Left lung (tissue), 10 donors: ENCODE results near the gene ATXN1. TPM values are rescaled to one million over a fixed set of nuclear protein-coding genes. Genes with fewer than 3 reads are reported as not detected.
A peak's percentile ranks its signal among the peaks of the same experiment; 100 is the strongest.

Source experiments
- ATAC-seq: fragments of 200-7000 bp; cut with Tn5 transposase; one replicate; pipeline ENCODE4 v1.9.1; 2020; ENCODE audit warnings: moderate library complexity
- DNase-seq, 4 donors: peaks; one replicate each; pipeline ENCODE4 v3.0.0-alpha.2; 2013 to 2020
- H3K27ac ChIP-seq, 2 donors: fragments of 200-600 bp; sonication (generic) in 1 of 2; one replicate each; pipeline versions ENCODE4 v1.5.0 to v1.8.0; 2020 to 2021
- H3K27me3 ChIP-seq, 2 donors: fragments of 200-600 bp; sonication (generic) in 1 of 2; one replicate each; pipeline versions ENCODE4 v1.5.0 to v1.8.0; 2020 to 2021
- H3K36me3 ChIP-seq, 2 donors: fragments of 200-600 bp; sonication (generic) in 1 of 2; one replicate each; pipeline versions ENCODE4 v1.5.0 to v1.8.0; 2020 to 2021
- H3K4me1 ChIP-seq, 2 donors: fragments of 200-600 bp; one replicate each; pipeline ENCODE4 v1.8.0; 2021
- H3K4me3 ChIP-seq, 2 donors: fragments of 200-600 bp; sonication (generic) in 1 of 2; one replicate each; pipeline versions ENCODE4 v1.5.0 to v1.8.0; 2020 to 2021; ENCODE audit warnings: mild to moderate bottlenecking in 1 of 2
- H3K9me3 ChIP-seq, 2 donors: fragments of 200-600 bp; sonication (generic) in 1 of 2; one replicate each; pipeline versions ENCODE4 v1.5.0 to v1.8.0; 2020 to 2021
- intact Hi-C, 2 donors: fragments of 100-400 bp; cut with DNase I; formaldehyde crosslinking; loops; one replicate each; pipeline versions ENCODE4 v1.11.2 to v1.14.2; 2022
- polyA plus RNA-seq, 6 donors: library from polyadenylated mRNA; unstranded; fragments of 120-200 nt; gene quantifications; one replicate each; pipeline ENCODE4 v1.2.1, GENCODE V29; 2013; ENCODE audit not compliant: insufficient read length in 6 of 6
- total RNA-seq, 2 donors: library from RNA; stranded (reverse); fragmentation: NEBNext Ultra II Directional; extraction: Animal tissue kit (Norgen Biotek cat#: 25700); gene quantifications; one replicate each; pipeline ENCODE4 v1.2.1, GENCODE V29; 2021
- TF ChIP-seq, protein P1 (sequence below), 2 donors: fragments of 200-600 bp; sonication (generic) in 1 of 2; IDR thresholded peaks; one replicate each; pipeline versions ENCODE4 v1.5.0 to v1.8.0; 2021; ENCODE audit warnings: antibody characterized with exemption in 2 of 2
- donor health status: DM: no; HTN: yes; CAD: no.
- donor health status: DM: no; HTN: no; CAD: no.

Gene ATXN1
- total and polyA plus RNA-seq, 8 donors, result 23.3 to 67.4 (median 27.3) TPM

GRCh38 chr6:16737925-16738324 is 23.3 kb downstream of the ATXN1 start:
- ATAC-seq (no peak), DNase-seq (no peak)
- Histone ChIP-seq H3K27me3 (no peaks in the 10 kb centered on the region), H3K27ac (peak overlapping the region; percentile 41 to 49), H3K36me3 (peaks cover 0 to 6% of the 10 kb centered on the region in 2 donors), H3K9me3 (no peaks in the 10 kb centered on the region), H3K4me1 (peaks cover 42 to 66% of the 10 kb centered on the region in 2 donors), H3K4me3 (no peak overlapping the region)
- TF ChIP-seq, protein P1, sequence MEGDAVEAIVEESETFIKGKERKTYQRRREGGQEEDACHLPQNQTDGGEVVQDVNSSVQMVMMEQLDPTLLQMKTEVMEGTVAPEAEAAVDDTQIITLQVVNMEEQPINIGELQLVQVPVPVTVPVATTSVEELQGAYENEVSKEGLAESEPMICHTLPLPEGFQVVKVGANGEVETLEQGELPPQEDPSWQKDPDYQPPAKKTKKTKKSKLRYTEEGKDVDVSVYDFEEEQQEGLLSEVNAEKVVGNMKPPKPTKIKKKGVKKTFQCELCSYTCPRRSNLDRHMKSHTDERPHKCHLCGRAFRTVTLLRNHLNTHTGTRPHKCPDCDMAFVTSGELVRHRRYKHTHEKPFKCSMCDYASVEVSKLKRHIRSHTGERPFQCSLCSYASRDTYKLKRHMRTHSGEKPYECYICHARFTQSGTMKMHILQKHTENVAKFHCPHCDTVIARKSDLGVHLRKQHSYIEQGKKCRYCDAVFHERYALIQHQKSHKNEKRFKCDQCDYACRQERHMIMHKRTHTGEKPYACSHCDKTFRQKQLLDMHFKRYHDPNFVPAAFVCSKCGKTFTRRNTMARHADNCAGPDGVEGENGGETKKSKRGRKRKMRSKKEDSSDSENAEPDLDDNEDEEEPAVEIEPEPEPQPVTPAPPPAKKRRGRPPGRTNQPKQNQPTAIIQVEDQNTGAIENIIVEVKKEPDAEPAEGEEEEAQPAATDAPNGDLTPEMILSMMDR (IDR thresholded peaks at IDR 0.05), result no peak
- intact Hi-C loops, result no loop called here

- peak; percentile 50 for ATAC-seq
Measured at GRCh38 chr6:16736856-16737775, 24.1 kb downstream of the ATXN1 start.

DNA sequence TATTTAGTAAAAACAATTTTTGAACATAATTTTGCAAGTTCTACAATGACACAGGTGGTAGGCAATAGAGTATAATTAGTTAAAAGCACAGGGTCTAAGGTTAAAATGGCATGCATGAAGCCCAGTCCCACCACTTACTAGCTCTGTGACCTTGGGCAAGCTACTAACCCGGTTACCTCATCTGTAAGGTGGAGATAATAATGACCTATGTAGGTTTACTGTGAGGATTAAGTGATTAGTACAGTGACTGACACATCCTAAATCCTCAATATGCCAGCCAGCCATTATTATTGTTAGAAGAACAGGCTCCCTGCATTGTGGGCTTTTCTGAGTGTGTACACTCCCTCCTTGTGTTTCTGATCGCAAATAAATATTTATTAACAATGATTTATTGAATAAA is 26.2 kb downstream of the ATXN1 start:
- intact Hi-C loops, result no loop called here
- ATAC-seq (no peak), DNase-seq (no peak)
- Histone ChIP-seq H3K9me3 (no peaks in the 10 kb centered on the region), H3K27me3 (no peaks in the 10 kb centered on the region), H3K4me1 (peaks cover 40 to 62% of the 10 kb centered on the region in 2 donors), H3K4me3 (no peak overlapping the region), H3K27ac (no peak overlapping the region), H3K36me3 (peaks cover 0 to 6% of the 10 kb centered on the region in 2 donors)
- TF ChIP-seq, protein P1 (IDR thresholded peaks at IDR 0.05), result no peak

More at GRCh38 chr6:16736856-16737775, 24.1 kb downstream of the ATXN1 start:
- TF ChIP-seq, protein P1 (IDR thresholded peaks at IDR 0.05), result no peak
- peak overlapping the region; percentile 41 to 49 for H3K27ac ChIP-seq
- H3K36me3 ChIP-seq, result peaks cover 0 to 6% of the 10 kb centered on the region in 2 donors
- H3K4me1 ChIP-seq, result peaks cover 40 to 62% of the 10 kb centered on the region in 2 donors
- no peak for DNase-seq
- intact Hi-C loops, result no loop called here
- no peaks in the 10 kb centered on the region for H3K27me3 ChIP-seq
- no peak overlapping the region for H3K4me3 ChIP-seq
- H3K9me3 ChIP-seq, result no peaks in the 10 kb centered on the region

- TF ChIP-seq, protein P1 (IDR thresholded peaks at IDR 0.05), result no peak
- Histone ChIP-seq H3K36me3 (peaks cover 0 to 6% of the 10 kb centered on the region in 2 donors), H3K4me1 (peaks cover 34 to 67% of the 10 kb centered on the region in 2 donors), H3K27ac (no peak overlapping the region), H3K9me3 (no peaks in the 10 kb centered on the region), H3K4me3 (no peak overlapping the region), H3K27me3 (no peaks in the 10 kb centered on the region)
- DNase-seq (no peak), ATAC-seq (peak; percentile 51)
- intact Hi-C loops, result no loop called here
Measured at GRCh38 chr6:16733085-16733484, 28.2 kb downstream of the ATXN1 start.

GRCh38 chr6:16731478-16732051 is 29.7 kb downstream of the ATXN1 start:
- no peak for DNase-seq
- intact Hi-C loops, result no loop called here
- TF ChIP-seq, protein P1 (IDR thresholded peaks at IDR 0.05), result no peak
- H3K4me3 ChIP-seq, result no peak overlapping the region
- peaks cover 28 to 67% of the 10 kb centered on the region in 2 donors for H3K4me1 ChIP-seq
- H3K27ac ChIP-seq, result peak overlapping the region in 1 of 2 donors; percentile 28
- peaks cover 0 to 6% of the 10 kb centered on the region in 2 donors for H3K36me3 ChIP-seq
- ATAC-seq, result peak; percentile 29
- H3K27me3 ChIP-seq, result no peaks in the 10 kb centered on the region
- H3K9me3 ChIP-seq, result no peaks in the 10 kb centered on the region
